HepG2 (cell line): ENCODE data around the gene ADAMTSL3. TPM values are rescaled to one million over a fixed set of nuclear protein-coding genes. Genes with fewer than 3 reads are reported as not detected.

Source experiments
- ATAC-seq: fragments of 200-7000 bp; cut with Tn5 transposase; 3 replicates; pipeline ENCODE4 v1.9.1; 2020; ENCODE audit warnings: mild to moderate bottlenecking, moderate library complexity
- BruUV-seq: library from RNA; stranded (reverse); fragments of 400-500 nt; replicated peaks from 2 replicates; lab custom pipeline; 2021; lab: Mats Ljungman, UMichigan
- CTCF ChIA-PET: fragments of 300-600 bp; formaldehyde crosslinking; extraction: SDS; loops from one replicate; lab custom pipeline; 2021; ENCODE audit warnings: low total read pairs, inconsistent platforms, low intra/inter-chr PET ratio; lab: Yijun Ruan, JAX
- POLR2A ChIA-PET: fragments of 350-600 bp; sonication (Branson Sonifier 250); formaldehyde crosslinking; loops from one replicate; lab custom pipeline; 2020; ENCODE audit warnings: antibody characterized with exemption, inconsistent platforms; lab: Yijun Ruan, JAX
- DNase-seq: peaks from one replicate; pipeline ENCODE4 v3.0.0-alpha.2; 2015; ENCODE audit warnings: low spot score
- FAIRE-seq: peaks from 3 replicates; lab custom pipeline; 2011; peaks lifted over from hg19 to GRCh38; lab: Jason Lieb, UNC
- H2AFZ ChIP-seq: one replicate; pipeline ENCODE4 v1.6.1; 2011; ENCODE audit warnings: low read length, inconsistent platforms
- H3K27ac ChIP-seq: fragments of 300-600 bp; 3 replicates; pipeline ENCODE4 v1.8.0; 2011; ENCODE audit warnings: mixed run types, mild to moderate bottlenecking, mixed read lengths, low read length, inconsistent platforms; ENCODE audit not compliant: insufficient read depth; ENCODE audit errors: extremely low read length
- H3K27me3 ChIP-seq, 2 experiments: fragments of 200-600 bp in 1 of 2; 2 replicates in 1 of 2; 3 replicates in 1 of 2; pipeline versions ENCODE4 v1.6.0 to v1.8.0; 2011; ENCODE audit warnings: low read length in 2 of 2, mild to moderate bottlenecking in 2 of 2, moderate library complexity in 2 of 2, inconsistent platforms in 1 of 2; ENCODE audit not compliant: insufficient read depth in 2 of 2, control insufficient read depth in 1 of 2
- H3K36me3 ChIP-seq, 2 experiments: fragments of 200-600 bp in 1 of 2; replicated peaks in 1 of 2; 2 replicates in 1 of 2; 3 replicates in 1 of 2; pipeline versions ENCODE4 v1.5.1 to v1.8.0; 2011; ENCODE audit warnings: low read length in 2 of 2, inconsistent platforms in 1 of 2; ENCODE audit not compliant: insufficient read depth in 2 of 2, control insufficient read depth in 1 of 2
- H3K4me1 ChIP-seq: 2 replicates; pipeline ENCODE4 v1.5.1; 2012; ENCODE audit warnings: low read length, inconsistent platforms; ENCODE audit not compliant: insufficient read depth
- H3K4me2 ChIP-seq: 2 replicates; pipeline ENCODE4 v1.6.0; 2011; ENCODE audit warnings: low read depth, low read length, inconsistent platforms
- H3K4me3 ChIP-seq, 3 experiments: fragments of 200-600 bp in 1 of 3; sonication (generic), shearing (Covaris generic) in 1 of 3; replicated peaks in 1 of 3; 2 replicates each; pipeline ENCODE4 v1.5.1; 2011 to 2016; ENCODE audit warnings: low read length in 3 of 3, inconsistent platforms in 2 of 3, low read depth in 2 of 3, mild to moderate bottlenecking in 2 of 3, control low read depth in 1 of 3, mixed read lengths in 1 of 3; ENCODE audit not compliant: insufficient read depth in 1 of 3
- H3K79me2 ChIP-seq: one replicate; pipeline ENCODE4 v1.6.1; 2011; ENCODE audit warnings: low read length, inconsistent platforms; ENCODE audit not compliant: insufficient read depth
- H3K9ac ChIP-seq: 2 replicates; pipeline ENCODE4 v1.6.0; 2011; ENCODE audit warnings: mild to moderate bottlenecking, low read depth, low read length, inconsistent platforms; ENCODE audit not compliant: insufficient read depth
- H3K9me3 ChIP-seq: 2 replicates; pipeline ENCODE4 v1.5.1; 2012; ENCODE audit warnings: mild to moderate bottlenecking, low read length
- H4K20me1 ChIP-seq: 2 replicates; pipeline ENCODE4 v1.6.0; 2011; ENCODE audit warnings: inconsistent platforms, mild to moderate bottlenecking, low read length, moderate library complexity; ENCODE audit not compliant: insufficient read depth
- ATF7 ChIP-seq, 2 experiments: fragments of 450-650 bp in 1 of 2; sonication (generic) in 1 of 2; formaldehyde crosslinking in 1 of 2; IDR thresholded peaks; 2 replicates each; pipeline versions ENCODE4 v1.4.0 to v1.6.1; 2016 to 2020; ENCODE audit warnings: antibody characterized with exemption in 1 of 2, mild to moderate bottlenecking in 1 of 2, missing genetic modification reagents in 1 of 2
- CREB1 ChIP-seq, 2 experiments: fragments of 450-650 bp in 1 of 2; IDR thresholded peaks; 2 replicates each; pipeline ENCODE4 v1.6.1; 2016 to 2017; ENCODE audit warnings: control low read depth in 1 of 2, mild to moderate bottlenecking in 1 of 2, missing compliant biosample characterization in 1 of 2, missing genetic modification characterization in 1 of 2
- HBP1 ChIP-seq: IDR thresholded peaks from 2 replicates; pipeline ENCODE4 v1.6.1; 2016; ENCODE audit warnings: low read depth, control low read depth
- HNF4G ChIP-seq, 2 experiments: sonication (generic) in 1 of 2; formaldehyde crosslinking in 1 of 2; IDR thresholded peaks; 2 replicates each; pipeline versions ENCODE4 v1.4.0 to v1.6.1; 2011 to 2020; ENCODE audit warnings: borderline replicate concordance in 2 of 2, low read depth in 2 of 2, mild to moderate bottlenecking in 2 of 2, low read length in 1 of 2, missing genetic modification reagents in 1 of 2, moderate library complexity in 1 of 2
- JUNB ChIP-seq: sonication (generic); formaldehyde crosslinking; IDR thresholded peaks from 2 replicates; pipeline ENCODE4 v1.8.0; 2022; ENCODE audit warnings: missing genetic modification reagents, mild to moderate bottlenecking, borderline replicate concordance
- PHF21A ChIP-seq: sonication (generic); formaldehyde crosslinking; IDR thresholded peaks from 2 replicates; pipeline ENCODE4 v1.5.0; 2020; ENCODE audit warnings: mild to moderate bottlenecking, missing genetic modification reagents
- TIGD3 ChIP-seq: sonication (generic); formaldehyde crosslinking; IDR thresholded peaks from 2 replicates; pipeline ENCODE4 v1.5.1; 2020; ENCODE audit warnings: mild to moderate bottlenecking, missing genetic modification reagents, borderline replicate concordance
- TMF1 ChIP-seq: sonication (generic); formaldehyde crosslinking; IDR thresholded peaks from 2 replicates; pipeline ENCODE4 v1.8.1; 2022; ENCODE audit warnings: low read depth, missing genetic modification reagents
- ZFP1 ChIP-seq: IDR thresholded peaks from 2 replicates; pipeline ENCODE4 v1.6.1; 2016
- ZKSCAN1 ChIP-seq: fragments of 150-350 bp; IDR thresholded peaks from 2 replicates; pipeline ENCODE4 v1.6.1; 2014; ENCODE audit warnings: low read length
- ZNF276 ChIP-seq: sonication (generic); formaldehyde crosslinking; IDR thresholded peaks from 2 replicates; pipeline ENCODE4 v1.4.0; 2020; ENCODE audit warnings: mild to moderate bottlenecking, low read depth, missing genetic modification reagents
- ZNF558 ChIP-seq: sonication (generic); formaldehyde crosslinking; IDR thresholded peaks from 2 replicates; pipeline ENCODE4 v1.9.0; 2022; ENCODE audit warnings: mild to moderate bottlenecking, missing genetic modification reagents, borderline replicate concordance
- WGBS: methylation state at CpG from one replicate; pipeline ENCODE4 v1.1.6; 2017; ENCODE audit warnings: low lambda C conversion rate; 5-methylcytosine and 5-hydroxymethylcytosine counted together
- in situ Hi-C: cut with HindIII; loops from 2 replicates; pipeline ENCODE4 v1.10.0; 2017; ENCODE audit warnings: low pct_unique_long_range_greater_than_20kb; ENCODE audit not compliant: extremely low pct_ligation_motif_present
- intact Hi-C: fragments of 100-400 bp; cut with micrococcal nuclease; formaldehyde crosslinking; loops from one replicate; pipeline ENCODE4 v1.10.0; 2022; ENCODE audit not compliant: unreplicated experiment
- polyA plus RNA-seq, 8 experiments: library from polyadenylated mRNA; depleted of rRNA in 3 of 8; stranded (reverse) in 7 of 8; unstranded in 1 of 8; fragments of >200 nt; fragmentation: Illumina TruSeq in 4 of 8; extraction: Trizol in 4 of 8; gene quantifications; 2 replicates each; pipeline versions ENCODE4 v1.2.1 to v1.2.3, GENCODE V29; 2011 to 2016; ENCODE audit warnings: low read depth in 4 of 8, missing spikeins in 1 of 8, mixed read lengths in 1 of 8; ENCODE audit not compliant: insufficient read depth in 1 of 8
- total RNA-seq, 5 experiments: library from RNA; depleted of rRNA; stranded (reverse); fragments of >200 nt; fragmentation: Illumina TruSeq; extraction: Trizol; gene quantifications; 2 replicates each; pipeline ENCODE4 v1.2.3, GENCODE V29; 2016; ENCODE audit warnings: low read depth in 1 of 5

The ADAMTSL3 gene
- total and polyA plus RNA-seq, 2 of the 13 experiments (the other 11 are each of a cell fraction or from before 2014, with no cell fraction given) = 0.04 to 0.09 TPM

GRCh38 chr15:83905556-83906273, 251.8 kb downstream of the ADAMTSL3 start:
- no peak for DNase-seq
- Histone ChIP-seq H3K4me3 (no peak overlapping the region), H3K9me3 (no peaks in the 10 kb centered on the region), H3K27me3 (no peaks in the 10 kb centered on the region), H2AFZ (no peak overlapping the region), H3K36me3 (no peaks in the 10 kb centered on the region), H4K20me1 (no peaks in the 10 kb centered on the region), H3K79me2 (no peaks in the 10 kb centered on the region), H3K27ac (no peak overlapping the region), H3K4me2 (no peak overlapping the region), H3K4me1 (no peaks in the 10 kb centered on the region), H3K9ac (no peak overlapping the region)
- no peak for ATAC-seq
- in situ Hi-C loops (no loop called here), intact Hi-C loops (no loop called here)
- WGBS = 10% methylated on average over 5 of the region's 5 CpGs
- no peak for FAIRE-seq
- BruUV-seq = no TSS peak
- TF ChIP-seq ATF7 (IDR thresholded peaks at IDR 0.05) = peak; percentile 99
- no peak for TF ChIP-seq ATF7 (CRISPR knock-in tag; IDR thresholded peaks at IDR 0.05)
- TF ChIP-seq ZFP1 (CRISPR knock-in tag) = no peak
- peak; percentile 87 for TF ChIP-seq CREB1 (IDR thresholded peaks at IDR 0.05)
- TF ChIP-seq CREB1 (CRISPR knock-in tag; IDR thresholded peaks at IDR 0.05) = no peak
- TF ChIP-seq JUNB = no peak
- ChIA-PET CTCF (no interaction called here), POLR2A (no interaction called here)

- CTCF ChIA-PET = no interaction called here
- H3K9me3 ChIP-seq = no peaks in the 10 kb centered on the region
- no peak overlapping the region for H3K27ac ChIP-seq
- no peak for DNase-seq
- H3K27me3 ChIP-seq = no peaks in the 10 kb centered on the region
- POLR2A ChIA-PET = no interaction called here
- no peaks in the 10 kb centered on the region for H4K20me1 ChIP-seq
- 0% methylated on average over 3 of the region's 3 CpGs for WGBS
- no peak for FAIRE-seq
- no peaks in the 10 kb centered on the region for H3K36me3 ChIP-seq
- H3K4me3 ChIP-seq = no peak overlapping the region
- intact Hi-C loops (no loop called here), in situ Hi-C loops (no loop called here)
- H3K4me1 ChIP-seq = no peaks in the 10 kb centered on the region
- H3K9ac ChIP-seq = no peak overlapping the region
- BruUV-seq = no TSS peak
- no peaks in the 10 kb centered on the region for H3K79me2 ChIP-seq
- no peak overlapping the region for H2AFZ ChIP-seq
- no peak for ATAC-seq
- H3K4me2 ChIP-seq = no peak overlapping the region
- no peak for TF ChIP-seq TMF1
- no peak for TF ChIP-seq PHF21A
- no peak for TF ChIP-seq ZKSCAN1
- no peak for TF ChIP-seq ZNF276
- no peak for TF ChIP-seq CREB1 (IDR thresholded peaks at IDR 0.05)
- TF ChIP-seq CREB1 (CRISPR knock-in tag; IDR thresholded peaks at IDR 0.05) = no peak
- TF ChIP-seq TIGD3 (CRISPR knock-in tag) = no peak
- TF ChIP-seq HBP1 (CRISPR knock-in tag) = no peak
- TF ChIP-seq HNF4G (IDR thresholded peaks at IDR 0.05; ENCODE audit: borderline replicate concordance, low read depth, low read length) = no peak
- TF ChIP-seq HNF4G (CRISPR knock-in tag; IDR thresholded peaks at IDR 0.05; ENCODE audit: borderline replicate concordance, low read depth) = no peak
- TF ChIP-seq ZNF558 (CRISPR knock-in tag) = no peak
Measured at GRCh38 chr15:83911345-83911744, 257.4 kb downstream of the ADAMTSL3 start.
